Panc1 (cell line): ENCODE data around the gene PLD1.

Source experiments
- CTCF ChIP-seq: fragments of 450-650 bp; IDR thresholded peaks from 2 replicates; pipeline ENCODE4 v1.5.1; 2017; ENCODE audit warnings: mild to moderate bottlenecking
- POLR2AphosphoS5 ChIP-seq: IDR thresholded peaks from 2 replicates; pipeline ENCODE4 v1.6.1; 2012; ENCODE audit warnings: mild to moderate bottlenecking, low read depth, low read length, moderate library complexity
- TCF7L2 ChIP-seq: IDR thresholded peaks from 2 replicates; pipeline ENCODE4 v1.6.1; 2011; ENCODE audit warnings: mild to moderate bottlenecking, low read depth, low read length, inconsistent platforms
- TF ChIP-seq, protein P1 (sequence below), 2 experiments: IDR thresholded peaks; 2 replicates each; pipeline ENCODE4 v1.6.1; 2011 to 2012; ENCODE audit warnings: low read depth in 2 of 2, control low read depth in 1 of 2, low read length in 1 of 2, mild to moderate bottlenecking in 1 of 2, moderate library complexity in 1 of 2; ENCODE audit not compliant: insufficient read depth in 1 of 2

GRCh38 chr3:171614318-171614921 is 195.9 kb downstream of the PLD1 start:
- TF ChIP-seq CTCF (peak; percentile 73), POLR2AphosphoS5 (no peak), TCF7L2 (no peak)
- TF ChIP-seq, protein P1, sequence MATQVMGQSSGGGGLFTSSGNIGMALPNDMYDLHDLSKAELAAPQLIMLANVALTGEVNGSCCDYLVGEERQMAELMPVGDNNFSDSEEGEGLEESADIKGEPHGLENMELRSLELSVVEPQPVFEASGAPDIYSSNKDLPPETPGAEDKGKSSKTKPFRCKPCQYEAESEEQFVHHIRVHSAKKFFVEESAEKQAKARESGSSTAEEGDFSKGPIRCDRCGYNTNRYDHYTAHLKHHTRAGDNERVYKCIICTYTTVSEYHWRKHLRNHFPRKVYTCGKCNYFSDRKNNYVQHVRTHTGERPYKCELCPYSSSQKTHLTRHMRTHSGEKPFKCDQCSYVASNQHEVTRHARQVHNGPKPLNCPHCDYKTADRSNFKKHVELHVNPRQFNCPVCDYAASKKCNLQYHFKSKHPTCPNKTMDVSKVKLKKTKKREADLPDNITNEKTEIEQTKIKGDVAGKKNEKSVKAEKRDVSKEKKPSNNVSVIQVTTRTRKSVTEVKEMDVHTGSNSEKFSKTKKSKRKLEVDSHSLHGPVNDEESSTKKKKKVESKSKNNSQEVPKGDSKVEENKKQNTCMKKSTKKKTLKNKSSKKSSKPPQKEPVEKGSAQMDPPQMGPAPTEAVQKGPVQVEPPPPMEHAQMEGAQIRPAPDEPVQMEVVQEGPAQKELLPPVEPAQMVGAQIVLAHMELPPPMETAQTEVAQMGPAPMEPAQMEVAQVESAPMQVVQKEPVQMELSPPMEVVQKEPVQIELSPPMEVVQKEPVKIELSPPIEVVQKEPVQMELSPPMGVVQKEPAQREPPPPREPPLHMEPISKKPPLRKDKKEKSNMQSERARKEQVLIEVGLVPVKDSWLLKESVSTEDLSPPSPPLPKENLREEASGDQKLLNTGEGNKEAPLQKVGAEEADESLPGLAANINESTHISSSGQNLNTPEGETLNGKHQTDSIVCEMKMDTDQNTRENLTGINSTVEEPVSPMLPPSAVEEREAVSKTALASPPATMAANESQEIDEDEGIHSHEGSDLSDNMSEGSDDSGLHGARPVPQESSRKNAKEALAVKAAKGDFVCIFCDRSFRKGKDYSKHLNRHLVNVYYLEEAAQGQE (IDR thresholded peaks at IDR 0.05; ENCODE audit: insufficient read depth in 1 of 2, low read depth in 2 of 2, low read length in 1 of 2) = no peak
